Stimulated activated CD4-positive, alpha-beta T cell treated with anti-CD3 and anti-CD28 coated beads, Interleukin-15, amount 100 ng/mL, for 1 hour (primary cell): ENCODE measurements around the gene GP9.
A peak's percentile ranks its signal among the peaks of the same experiment; 100 is the strongest.

Source experiments
- DNase-seq, 2 donors: peaks; one replicate each; pipeline ENCODE4 v3.0.0-alpha.2; 2020; ENCODE audit warnings: low read depth in 1 of 2, low spot score in 1 of 2

Gene GP9

DNA sequence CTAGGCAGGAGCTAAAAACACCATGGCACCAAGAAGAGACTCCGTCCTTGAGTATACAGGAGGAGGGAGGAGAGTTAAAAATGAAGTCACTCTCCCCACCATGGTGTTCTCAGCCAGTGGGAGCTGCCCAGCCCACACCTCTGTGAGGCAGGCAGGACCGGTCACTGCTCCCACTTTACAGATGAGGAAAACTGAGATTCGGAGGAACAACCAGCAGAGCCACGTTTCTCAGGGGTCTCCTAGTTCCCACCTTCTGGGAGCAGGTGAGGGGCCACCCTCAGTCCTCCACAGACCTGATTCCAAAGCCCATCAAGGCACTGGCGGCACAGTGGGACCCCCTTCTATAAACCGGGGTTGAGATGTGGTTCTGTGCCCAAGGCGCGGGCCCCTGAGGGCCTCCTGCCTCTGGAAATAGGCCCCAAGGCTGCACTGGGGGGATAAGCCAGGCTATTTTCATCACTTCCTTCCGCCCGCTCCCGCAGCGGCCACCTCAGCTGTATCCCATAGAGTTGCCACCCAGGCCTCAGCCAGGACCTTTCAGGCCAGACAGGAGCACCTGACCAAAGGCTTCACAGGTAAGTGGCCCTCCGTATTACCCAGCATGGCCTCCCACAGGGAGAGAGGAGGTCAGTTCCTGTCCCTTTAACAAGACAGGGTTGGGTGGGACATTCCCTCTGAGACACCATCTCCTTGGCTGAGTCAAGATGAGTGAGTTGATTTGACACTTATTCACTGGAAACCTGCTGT, at the start of gene GP9:
GP9 (plus strand) TSS at position 504 of the 747 bp plus-strand sequence. CDS start 961 bp downstream, outside the sequence.
- no peak for DNase-seq

DNA sequence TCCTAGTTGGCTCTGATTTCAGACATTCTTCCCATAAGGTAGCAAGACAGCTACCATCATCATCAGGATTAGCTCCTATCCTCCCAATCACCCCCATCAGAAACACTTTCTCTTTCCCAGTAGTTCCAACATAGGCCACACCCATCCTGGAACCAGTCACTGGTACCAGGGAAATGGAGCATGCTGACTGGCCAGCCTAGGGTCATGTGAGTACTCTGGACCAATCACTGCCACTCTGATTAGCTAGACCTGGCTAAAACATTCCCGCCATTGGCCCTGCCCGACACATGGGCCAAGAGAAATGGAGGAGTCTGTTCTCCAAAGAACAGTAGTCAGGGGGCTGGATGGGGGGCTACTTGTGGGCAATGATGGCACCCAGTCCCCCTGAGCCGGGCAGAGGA, 47.1 kb upstream of the GP9 start:
- no peak for DNase-seq

DNA sequence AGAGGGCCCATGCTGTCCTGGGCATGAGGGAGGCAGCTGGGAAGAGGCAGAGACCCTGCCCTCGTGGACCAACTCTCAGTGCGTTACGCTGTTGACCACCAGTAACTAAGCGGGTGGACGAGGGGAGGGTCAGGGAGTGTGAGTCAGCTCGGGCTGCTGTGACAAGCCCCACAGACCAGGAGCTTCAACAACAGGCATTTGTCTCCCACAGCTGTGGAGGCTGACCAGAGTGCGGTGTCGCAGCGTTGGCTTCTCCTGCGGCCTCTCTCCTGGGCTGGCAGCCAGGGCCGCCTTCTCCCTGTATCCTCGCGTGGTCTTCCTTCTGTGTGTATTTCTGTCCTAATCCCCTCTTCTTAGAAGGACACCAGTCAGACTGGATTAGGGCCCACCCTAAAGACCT, 46.4 kb upstream of the GP9 start:
- no peak for DNase-seq

DNA sequence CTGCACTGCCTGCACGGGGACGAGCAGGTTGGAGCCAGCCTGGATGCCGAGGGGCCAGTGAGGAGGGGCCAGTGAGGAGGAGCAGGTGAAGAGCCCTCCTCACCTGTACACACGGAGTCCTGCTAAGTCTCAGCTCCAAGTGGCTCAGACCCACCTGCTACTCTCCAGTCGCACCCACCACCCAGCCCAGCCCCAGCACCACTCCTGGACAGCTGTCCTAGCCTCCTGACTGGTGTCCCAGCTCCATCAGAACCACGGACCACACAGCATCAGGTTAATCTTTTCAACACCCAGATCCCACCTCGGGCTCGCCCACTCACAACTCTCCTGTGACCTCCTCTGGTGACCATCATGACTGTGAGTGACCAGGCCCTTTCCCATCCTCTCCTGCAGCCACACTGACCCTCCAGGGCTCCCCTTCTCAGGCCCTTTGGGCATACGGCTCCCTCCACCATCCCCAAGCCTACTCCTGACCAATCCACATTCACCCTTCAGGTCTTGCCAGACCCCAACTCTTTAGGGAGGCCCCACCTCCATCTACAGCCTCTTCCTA, 45.7 kb upstream of the GP9 start:
- no peak for DNase-seq

- DNase-seq = no peak
These were observed 45.0 kb upstream of the GP9 start for GRCh38 chr3:129015388-129016105.

GRCh38 chr3:129016356-129016719, 44.2 kb upstream of the GP9 start:
- DNase-seq = peak; percentile 18 to 37

- no peak for DNase-seq
These were observed 43.7 kb upstream of the GP9 start for GRCh38 chr3:129016720-129017483.

DNA sequence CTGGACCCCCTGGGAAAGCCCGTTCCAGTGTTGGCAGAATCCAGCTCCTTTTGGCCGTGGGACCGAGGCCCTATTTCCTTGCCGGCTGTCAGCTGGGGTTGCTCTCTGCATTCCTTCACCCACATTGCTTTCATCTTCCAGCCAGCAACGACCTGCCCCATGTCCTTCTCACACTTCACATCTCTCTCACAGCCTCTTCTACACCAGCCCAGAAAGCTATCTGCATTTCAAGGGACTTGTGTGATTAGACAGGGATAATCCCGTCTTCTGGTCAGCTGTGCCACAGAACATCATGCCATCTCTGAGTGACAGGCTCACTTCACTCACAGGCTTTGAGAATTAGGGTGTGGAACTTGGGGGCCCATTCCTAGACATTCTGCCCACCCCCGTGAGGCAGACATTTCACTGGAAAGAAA, 43.1 kb upstream of the GP9 start:
- no peak for DNase-seq

- no peak for DNase-seq
These were observed 42.3 kb upstream of the GP9 start for GRCh38 chr3:129018271-129018670.

- DNase-seq = no peak
These were observed 41.8 kb upstream of the GP9 start for GRCh38 chr3:129018751-129019150.

DNA sequence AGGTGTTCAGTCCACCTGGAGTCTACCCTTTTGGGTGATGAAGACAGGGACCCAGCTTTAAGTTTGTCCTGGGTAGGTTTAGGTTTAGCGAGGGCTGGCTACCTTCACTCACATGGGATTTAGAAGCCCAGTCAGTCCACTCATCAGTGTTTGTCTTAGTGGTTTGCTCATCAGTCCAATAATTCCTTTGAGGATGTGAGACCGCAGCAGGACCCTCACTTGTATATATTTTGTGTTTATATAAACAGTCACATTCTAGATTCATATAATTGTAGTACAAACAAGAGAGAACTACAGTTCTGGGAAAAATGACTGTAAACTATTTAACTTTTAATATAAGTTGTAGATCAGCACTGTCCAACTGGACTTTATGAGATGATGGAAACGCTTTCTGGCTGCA, 41.3 kb upstream of the GP9 start:
- DNase-seq = no peak

GRCh38 chr3:129020691-129021090, 39.9 kb upstream of the GP9 start:
- DNase-seq = no peak

DNA sequence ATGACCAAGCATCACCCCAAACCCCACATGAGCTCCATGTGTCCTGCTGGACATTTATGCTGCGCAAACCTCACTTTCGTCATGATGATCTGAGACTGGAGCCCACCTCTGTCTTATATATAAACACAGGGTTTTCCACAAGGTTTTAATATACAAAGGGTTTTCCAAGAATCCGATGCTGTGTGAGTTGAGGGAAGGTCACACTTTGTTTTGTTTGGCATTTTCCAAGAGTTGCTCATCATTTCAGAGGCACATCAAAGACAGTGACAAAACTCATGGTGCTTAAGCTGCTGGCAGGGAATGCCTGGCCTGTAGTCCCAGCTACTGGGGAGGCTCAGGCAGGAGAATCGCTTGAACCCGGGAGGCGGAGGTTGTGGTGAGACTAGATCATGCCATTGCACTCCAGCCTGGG, 39.4 kb upstream of the GP9 start:
- no peak for DNase-seq

GRCh38 chr3:129022114-129023007, 38.2 kb upstream of the GP9 start:
- DNase-seq = no peak

- DNase-seq = no peak
These were observed 37.6 kb upstream of the GP9 start for GRCh38 chr3:129023008-129023358.

- DNase-seq = no peak
These were observed 36.7 kb upstream of the GP9 start for GRCh38 chr3:129023909-129024308.

DNA sequence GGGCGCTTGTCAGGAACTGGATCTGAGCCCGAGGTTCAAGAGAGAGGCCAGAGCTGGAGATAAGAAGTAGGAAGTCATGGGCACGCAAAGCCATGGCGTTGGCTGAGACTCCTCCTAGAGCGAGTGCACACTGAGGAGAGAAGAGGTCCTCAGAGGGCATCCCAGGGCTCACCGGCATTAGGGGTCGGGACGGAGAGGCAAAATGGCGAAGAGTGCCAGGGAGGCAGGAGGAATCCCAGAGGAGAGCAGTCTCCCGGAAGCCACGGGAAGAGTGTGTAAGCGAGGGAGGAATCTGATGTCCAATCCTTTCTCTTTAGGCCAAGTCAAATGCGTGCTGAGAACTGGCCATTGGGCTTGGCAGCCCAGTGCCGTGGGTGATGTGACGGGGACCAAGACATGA, 35.5 kb upstream of the GP9 start:
- no peak for DNase-seq

DNA sequence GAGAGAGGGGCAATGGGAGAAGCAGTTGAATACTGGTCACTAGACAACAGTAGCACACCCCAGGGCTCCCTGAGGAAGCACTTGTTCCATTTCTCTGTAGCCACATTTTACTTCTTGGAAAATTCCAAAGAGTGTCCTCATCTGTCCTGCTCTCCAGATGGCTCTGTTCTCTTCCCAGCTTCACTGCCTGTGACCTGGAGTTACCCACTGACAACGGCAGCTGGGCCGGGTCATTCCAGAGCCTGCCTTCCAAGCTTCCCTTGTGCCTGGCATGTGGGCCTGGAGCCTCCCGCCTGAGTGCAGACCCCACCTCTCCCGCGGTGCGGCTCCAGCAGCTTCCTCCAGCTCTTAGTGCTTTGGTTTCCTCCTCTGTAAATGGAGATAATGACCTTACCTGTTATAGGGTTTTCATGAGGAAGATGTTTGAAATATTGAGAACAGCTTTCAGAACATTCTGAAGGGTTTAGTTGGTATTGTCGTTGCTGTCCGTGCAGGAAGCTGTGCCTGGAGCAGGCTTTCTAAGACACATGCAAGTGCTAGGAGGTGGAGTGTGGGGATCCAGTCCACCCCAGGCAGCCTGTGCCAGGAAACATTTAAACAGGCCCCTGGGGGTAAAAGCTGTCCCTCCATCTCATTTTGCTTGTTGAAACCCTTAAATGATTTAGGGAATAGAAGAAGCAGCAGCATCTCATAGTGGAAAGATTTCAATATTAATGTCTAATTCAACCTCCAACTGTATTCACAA, 34.7 kb upstream of the GP9 start:
- no peak for DNase-seq

GRCh38 chr3:129026728-129027543, 33.6 kb upstream of the GP9 start:
- DNase-seq = peak; percentile 81 to 83
